Ovary (tissue), 3 donors: ENCODE measurements around the gene LRMDA.

Experiments used
- CTCF ChIP-seq, 3 donors: fragments of 450-650 bp in 2 of 3; fragments of 200-600 bp in 1 of 3; IDR thresholded peaks; one replicate each; pipeline versions ENCODE4 v1.5.1 to v1.8.0; 2016 to 2022; ENCODE audit warnings: antibody characterized with exemption in 3 of 3, mild to moderate bottlenecking in 1 of 3
- EP300 ChIP-seq: sonication (generic); formaldehyde crosslinking; IDR thresholded peaks from one replicate; pipeline ENCODE4 v1.6.1; 2017; ENCODE audit warnings: antibody characterized with exemption
- POLR2A ChIP-seq: fragments of 450-650 bp; IDR thresholded peaks from one replicate; pipeline ENCODE4 v1.6.1; 2017; ENCODE audit warnings: antibody characterized with exemption, mild to moderate bottlenecking, moderate library complexity
- donor health status: DM: no; HTN: no; CAD: no.

- TF ChIP-seq CTCF (IDR thresholded peaks at IDR 0.05), result no peak
- no peak for TF ChIP-seq POLR2A
- no peak for TF ChIP-seq EP300
These were observed 520.2 kb downstream of the LRMDA start for GRCh38 chr10:75951627-75952026.
